ENCODE data around the gene FAM168B.

GRCh38 chr2:131015764-131016163 lies 77.5 kb downstream of the FAM168B start:
- no peak for TF ChIP-seq CTCF (IDR thresholded peaks at IDR 0.05)
- no peak for TF ChIP-seq POLR2A (IDR thresholded peaks at IDR 0.05)
- TF ChIP-seq POLR2AphosphoS5 (IDR thresholded peaks at IDR 0.05), result no peak

All from prostate gland (tissue), 2 donors.